Measurements from ENCODE around the gene ADGRA1.
"Not testable (repeated sequence)": the region's sequence is repeated elsewhere in the genome, so short reads cannot be mapped to it uniquely, and the experiment has no call there.

Gene ADGRA1

GRCh38 chr10:133087679-133088178, at the start of gene ADGRA1:
TSS of gene ADGRA1 (plus strand) at chr10:133087924. CDS start at chr10:133088910, 986 bp downstream.
- DNase-seq (ENCODE audit: low read depth): no peak

GRCh38 chr10:133038036-133038823, 49.5 kb upstream of the ADGRA1 start:
- DNase-seq (ENCODE audit: low read depth): no peak

GRCh38 chr10:133039107-133039802, 48.5 kb upstream of the ADGRA1 start:
- no peak for DNase-seq (ENCODE audit: low read depth)

- no peak for DNase-seq (ENCODE audit: low read depth)
Observed at GRCh38 chr10:133039803-133040165, 47.9 kb upstream of the ADGRA1 start.

- DNase-seq (ENCODE audit: low read depth): no peak
Observed at GRCh38 chr10:133040198-133040597, 47.5 kb upstream of the ADGRA1 start.

GRCh38 chr10:133041101-133041500, 46.6 kb upstream of the ADGRA1 start:
- no peak for DNase-seq (ENCODE audit: low read depth)

- DNase-seq (ENCODE audit: low read depth): no peak
Observed at GRCh38 chr10:133042061-133042460, 45.7 kb upstream of the ADGRA1 start.

- no peak for DNase-seq (ENCODE audit: low read depth)
Observed at GRCh38 chr10:133042816-133043215, 44.9 kb upstream of the ADGRA1 start.

- no peak for DNase-seq (ENCODE audit: low read depth)
Observed at GRCh38 chr10:133043541-133044225, 44.0 kb upstream of the ADGRA1 start.

GRCh38 chr10:133044401-133044811, 43.3 kb upstream of the ADGRA1 start:
- no peak for DNase-seq (ENCODE audit: low read depth)

GRCh38 chr10:133045556-133046389, 42.0 kb upstream of the ADGRA1 start:
- no peak for DNase-seq (ENCODE audit: low read depth)

- DNase-seq (ENCODE audit: low read depth): no peak
Observed at GRCh38 chr10:133046390-133046765, 41.3 kb upstream of the ADGRA1 start.

- no peak for DNase-seq (ENCODE audit: low read depth)
Observed at GRCh38 chr10:133047526-133048123, 40.1 kb upstream of the ADGRA1 start.

- no peak for DNase-seq (ENCODE audit: low read depth)
Observed at GRCh38 chr10:133048266-133048665, 39.5 kb upstream of the ADGRA1 start.

- DNase-seq (ENCODE audit: low read depth): no peak
Observed at GRCh38 chr10:133048926-133049325, 38.8 kb upstream of the ADGRA1 start.

- no peak for DNase-seq (ENCODE audit: low read depth)
Observed at GRCh38 chr10:133049639-133050038, 38.1 kb upstream of the ADGRA1 start.

- no peak for DNase-seq (ENCODE audit: low read depth)
Observed at GRCh38 chr10:133050371-133050770, 37.4 kb upstream of the ADGRA1 start.

- no peak for DNase-seq (ENCODE audit: low read depth)
Observed at GRCh38 chr10:133052076-133052475, 35.6 kb upstream of the ADGRA1 start.

GRCh38 chr10:133053527-133054133, 34.1 kb upstream of the ADGRA1 start:
- DNase-seq (ENCODE audit: low read depth): not testable (repeated sequence)

- DNase-seq (ENCODE audit: low read depth): no peak
Observed at GRCh38 chr10:133055470-133055869, 32.3 kb upstream of the ADGRA1 start.

GRCh38 chr10:133056001-133056400, 31.7 kb upstream of the ADGRA1 start:
- no peak for DNase-seq (ENCODE audit: low read depth)
